OCI-LY7 (cell line): ENCODE measurements around the gene WDR90.

ENCODE experiments used
- CTCF ChIP-seq: fragments of 200-600 bp; sonication (generic); conservative IDR thresholded peaks from 2 replicates; pipeline ENCODE4 v1.5.1; 2014; ENCODE audit warnings: mild to moderate bottlenecking, antibody characterized with exemption, low read length, moderate library complexity, mixed read lengths
- EZH2phosphoT487 ChIP-seq: fragments of 200-600 bp; sonication (generic); IDR thresholded peaks from 2 replicates; pipeline ENCODE4 v1.6.1; 2018; ENCODE audit warnings: low read depth, borderline replicate concordance, mild to moderate bottlenecking, mixed run types, antibody characterized with exemption, low read length, moderate library complexity, mixed read lengths

DNA sequence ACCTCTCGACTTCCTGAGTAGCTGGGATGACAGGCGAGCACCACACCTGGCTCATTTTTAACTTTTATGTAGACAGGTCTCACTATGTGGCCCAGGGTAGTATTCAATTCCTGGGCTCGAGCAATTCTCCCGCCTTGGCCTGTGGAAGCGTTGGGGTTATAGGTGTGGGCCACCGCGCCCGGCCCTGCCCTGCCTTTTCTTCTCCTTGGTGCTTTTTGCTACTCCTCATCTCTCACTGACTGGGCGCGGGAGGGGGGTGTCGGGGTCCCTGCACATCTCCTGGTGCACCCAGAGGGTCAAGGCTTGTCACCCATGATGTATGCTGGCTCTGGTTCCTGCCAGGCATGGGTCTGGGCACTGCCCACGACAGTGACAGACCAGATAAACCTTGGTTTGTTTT lies 4.6 kb upstream of the WDR90 start:
- TF ChIP-seq CTCF (no peak), EZH2phosphoT487 (no peak)
